PC-9 (cell line): ENCODE data around the gene SRXN1. TPM values are rescaled to one million over a fixed set of nuclear protein-coding genes. Genes with fewer than 3 reads are reported as not detected.

Experiments
- BruUV-seq: library from RNA; stranded (reverse); fragments of 400-500 nt; replicated peaks from 2 replicates; lab custom pipeline; 2021; lab: Mats Ljungman, UMichigan
- CTCF ChIA-PET: fragments of 300-600 bp; sonication (Branson Sonifier 250); formaldehyde crosslinking; loops from one replicate; lab custom pipeline; 2022; ENCODE audit warnings: antibody characterized with exemption; lab: Charles Lee
- POLR2A ChIA-PET: fragments of 300-600 bp; sonication (Branson Sonifier 250); formaldehyde crosslinking; loops from one replicate; lab custom pipeline; 2022; ENCODE audit warnings: antibody characterized with exemption; ENCODE audit not compliant: unreplicated experiment; lab: Charles Lee
- DNase-seq, 2 experiments: peaks; one replicate each; pipeline versions ENCODE4 v3.0.0 to v3.0.0-alpha.2; 2015 to 2022; ENCODE audit warnings: mixed read lengths in 1 of 2
- H2AFZ ChIP-seq: fragments of 200-600 bp; sonication (generic); 2 replicates; pipeline ENCODE4 v1.8.1; 2017; ENCODE audit warnings: antibody characterized with exemption
- H3F3A ChIP-seq: fragments of 200-600 bp; sonication (generic); 2 replicates; pipeline ENCODE4 v1.8.1; 2017; ENCODE audit warnings: antibody characterized with exemption, mild to moderate bottlenecking, low read depth; ENCODE audit not compliant: insufficient read depth
- H3K27ac ChIP-seq: fragments of 200-600 bp; sonication (generic); 2 replicates; pipeline ENCODE4 v1.6.1; 2016; ENCODE audit warnings: mixed run types
- H3K27me3 ChIP-seq: fragments of 200-600 bp; sonication (generic); 2 replicates; pipeline ENCODE4 v1.6.1; 2016; ENCODE audit warnings: low read depth, mixed run types; ENCODE audit not compliant: insufficient read depth
- H3K36me3 ChIP-seq: fragments of 200-600 bp; sonication (generic); 2 replicates; pipeline ENCODE4 v1.6.1; 2016; ENCODE audit warnings: low read depth, mixed run types
- H3K4me1 ChIP-seq: fragments of 200-600 bp; sonication (generic); replicated peaks from 2 replicates; pipeline ENCODE4 v1.6.1; 2016; ENCODE audit warnings: mixed run types; ENCODE audit not compliant: insufficient read depth
- H3K4me2 ChIP-seq: fragments of 200-600 bp; sonication (generic); 2 replicates; pipeline ENCODE4 v1.6.1; 2017; ENCODE audit warnings: mixed run types
- H3K4me3 ChIP-seq: fragments of 200-600 bp; sonication (generic); 2 replicates; pipeline ENCODE4 v1.6.1; 2016; ENCODE audit warnings: mixed run types
- H3K79me2 ChIP-seq: fragments of 200-600 bp; sonication (generic); 2 replicates; pipeline ENCODE4 v1.6.1; 2017; ENCODE audit warnings: low read depth, mixed run types
- H3K9me2 ChIP-seq: fragments of 200-600 bp; sonication (generic); 2 replicates; pipeline ENCODE4 v1.8.1; 2017; ENCODE audit warnings: mild to moderate bottlenecking; ENCODE audit not compliant: insufficient read depth
- H3K9me3 ChIP-seq: fragments of 200-600 bp; sonication (generic); 2 replicates; pipeline ENCODE4 v1.8.1; 2016; ENCODE audit warnings: low read depth; ENCODE audit not compliant: insufficient read depth
- H4K20me1 ChIP-seq: fragments of 200-600 bp; sonication (generic); 2 replicates; pipeline ENCODE4 v1.8.1; 2017; ENCODE audit not compliant: insufficient read depth
- EZH2 ChIP-seq: fragments of 200-600 bp; sonication (generic); IDR thresholded peaks from 2 replicates; pipeline ENCODE4 v1.8.0; 2017; ENCODE audit warnings: antibody characterized with exemption, low read depth
- intact Hi-C: fragments of 100-400 bp; cut with micrococcal nuclease; formaldehyde crosslinking; loops from one replicate; pipeline ENCODE4 v1.10.0; 2022; ENCODE audit not compliant: unreplicated experiment
- total RNA-seq: library from RNA; stranded (reverse); gene quantifications from 2 replicates; pipeline ENCODE4 v1.2.3, GENCODE V29; 2021
- TF ChIP-seq, protein P1 (sequence below): fragments of 200-600 bp; sonication (generic); conservative IDR thresholded peaks from 2 replicates; pipeline ENCODE4 v1.6.1; 2017; ENCODE audit warnings: mixed run types, antibody characterized with exemption, mild to moderate bottlenecking, moderate library complexity

SRXN1 gene
- total RNA-seq, 1 experiment from 2014 or later = 204 TPM

GRCh38 chr20:631101-631500 is 21.9 kb downstream of the SRXN1 start:
- no peak for DNase-seq
- POLR2A ChIA-PET = interaction anchor here (0.6 kb wide), 1 partner anchor 559 kb away, joined by 22 read pairs; no protein-coding TSS in a partner anchor
- Histone ChIP-seq H2AFZ (no peak overlapping the region), H3K4me1 (no peaks in the 10 kb centered on the region), H3K79me2 (no peaks in the 10 kb centered on the region), H3K27me3 (peaks cover 60% of the 10 kb centered on the region), H3F3A (no peaks in the 10 kb centered on the region), H3K9me2 (no peaks in the 10 kb centered on the region), H3K27ac (no peak overlapping the region), H3K4me3 (no peak overlapping the region), H4K20me1 (no peaks in the 10 kb centered on the region), H3K36me3 (no peaks in the 10 kb centered on the region), H3K9me3 (no peaks in the 10 kb centered on the region), H3K4me2 (no peak overlapping the region)
- TF ChIP-seq EZH2 = no peak
- TF ChIP-seq, protein P1, sequence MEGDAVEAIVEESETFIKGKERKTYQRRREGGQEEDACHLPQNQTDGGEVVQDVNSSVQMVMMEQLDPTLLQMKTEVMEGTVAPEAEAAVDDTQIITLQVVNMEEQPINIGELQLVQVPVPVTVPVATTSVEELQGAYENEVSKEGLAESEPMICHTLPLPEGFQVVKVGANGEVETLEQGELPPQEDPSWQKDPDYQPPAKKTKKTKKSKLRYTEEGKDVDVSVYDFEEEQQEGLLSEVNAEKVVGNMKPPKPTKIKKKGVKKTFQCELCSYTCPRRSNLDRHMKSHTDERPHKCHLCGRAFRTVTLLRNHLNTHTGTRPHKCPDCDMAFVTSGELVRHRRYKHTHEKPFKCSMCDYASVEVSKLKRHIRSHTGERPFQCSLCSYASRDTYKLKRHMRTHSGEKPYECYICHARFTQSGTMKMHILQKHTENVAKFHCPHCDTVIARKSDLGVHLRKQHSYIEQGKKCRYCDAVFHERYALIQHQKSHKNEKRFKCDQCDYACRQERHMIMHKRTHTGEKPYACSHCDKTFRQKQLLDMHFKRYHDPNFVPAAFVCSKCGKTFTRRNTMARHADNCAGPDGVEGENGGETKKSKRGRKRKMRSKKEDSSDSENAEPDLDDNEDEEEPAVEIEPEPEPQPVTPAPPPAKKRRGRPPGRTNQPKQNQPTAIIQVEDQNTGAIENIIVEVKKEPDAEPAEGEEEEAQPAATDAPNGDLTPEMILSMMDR = no peak
- no TSS peak for BruUV-seq
- CTCF ChIA-PET = no interaction called here
- intact Hi-C loops = no loop called here

DNA sequence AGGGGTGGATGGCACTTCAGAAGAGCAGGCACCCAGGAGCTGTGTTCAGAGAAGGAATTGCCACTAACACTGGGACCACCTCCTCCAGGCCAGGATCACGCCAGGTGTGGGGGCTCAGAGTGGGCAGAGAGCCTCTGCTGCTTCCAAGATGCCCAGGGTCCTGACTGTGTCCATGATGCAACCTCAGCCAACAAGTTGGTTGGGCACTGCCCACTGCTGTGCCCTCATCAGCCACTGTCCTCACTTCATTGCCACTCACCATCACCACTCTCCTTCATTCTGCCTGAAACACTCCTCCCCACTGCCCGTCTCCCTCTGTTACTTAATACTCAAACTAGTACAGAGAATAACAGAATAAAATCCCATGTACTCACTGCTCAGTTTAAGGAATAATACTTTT is 26.4 kb downstream of the SRXN1 start:
- H3K27me3 ChIP-seq = peaks cover 82% of the 10 kb centered on the region

DNA sequence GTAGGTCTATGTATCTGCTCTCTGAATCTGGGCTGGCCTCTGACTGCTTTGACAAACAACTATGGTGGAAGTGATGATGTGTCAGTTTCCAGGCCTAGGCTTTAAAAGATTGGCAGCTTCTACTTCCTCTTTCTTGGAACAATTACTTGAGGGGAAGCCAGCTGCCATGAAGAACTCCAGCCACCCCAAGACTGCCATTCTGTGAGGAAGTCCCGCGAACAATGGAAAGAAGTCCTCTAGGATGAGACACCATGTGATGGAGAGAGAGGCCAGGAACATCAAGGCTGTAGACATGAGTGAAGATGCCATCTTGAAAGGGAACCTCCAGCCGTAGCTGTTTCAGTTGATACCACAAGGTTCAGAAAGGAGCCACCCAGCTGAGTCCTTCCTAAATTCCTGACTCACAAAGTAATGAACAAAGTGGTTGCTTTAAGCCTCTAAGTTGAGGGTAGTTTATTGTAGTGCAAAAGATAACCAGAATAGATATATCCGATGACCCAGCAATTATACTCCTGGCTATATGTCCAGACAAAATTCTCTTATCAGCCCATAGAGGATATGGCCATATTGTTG is 27.6 kb downstream of the SRXN1 start:
- no TSS peak for BruUV-seq
- H3F3A ChIP-seq = no peaks in the 10 kb centered on the region
- H3K27me3 ChIP-seq = peaks cover 91% of the 10 kb centered on the region
- no peaks in the 10 kb centered on the region for H3K36me3 ChIP-seq
- H3K27ac ChIP-seq = no peak overlapping the region
- no peak overlapping the region for H3K4me2 ChIP-seq
- CTCF ChIA-PET = no interaction called here
- no peaks in the 10 kb centered on the region for H3K9me3 ChIP-seq
- no peaks in the 10 kb centered on the region for H3K4me1 ChIP-seq
- no peaks in the 10 kb centered on the region for H3K9me2 ChIP-seq
- no peak overlapping the region for H2AFZ ChIP-seq
- no peak for TF ChIP-seq EZH2
- TF ChIP-seq, protein P1 = no peak
- DNase-seq = no peak
- no peaks in the 10 kb centered on the region for H4K20me1 ChIP-seq
- no peaks in the 10 kb centered on the region for H3K79me2 ChIP-seq
- intact Hi-C loops = no loop called here
- no peak overlapping the region for H3K4me3 ChIP-seq
- POLR2A ChIA-PET = no interaction called here

More for the DNA sequence above, 26.4 kb downstream of the SRXN1 start:
- no peak overlapping the region for H3K27ac ChIP-seq
- H3K36me3 ChIP-seq = no peaks in the 10 kb centered on the region
- H3K79me2 ChIP-seq = no peaks in the 10 kb centered on the region
- H3K4me2 ChIP-seq = no peak overlapping the region
- ChIA-PET POLR2A (no interaction called here), CTCF (no interaction called here)
- H3K9me3 ChIP-seq = no peaks in the 10 kb centered on the region
- no TSS peak for BruUV-seq
- no peaks in the 10 kb centered on the region for H4K20me1 ChIP-seq
- no peak overlapping the region for H3K4me3 ChIP-seq
- H2AFZ ChIP-seq = no peak overlapping the region
- H3K4me1 ChIP-seq = no peaks in the 10 kb centered on the region
- intact Hi-C loops = no loop called here
- DNase-seq = no peak
- H3K9me2 ChIP-seq = no peaks in the 10 kb centered on the region
- no peak for TF ChIP-seq EZH2
- TF ChIP-seq, protein P1 = no peak
- no peaks in the 10 kb centered on the region for H3F3A ChIP-seq
